ENCODE results near the gene GLYATL3. TPM values are rescaled to one million over a fixed set of nuclear protein-coding genes. Genes with fewer than 3 reads are reported as not detected.

GLYATL3 gene
- total and polyA plus RNA-seq, 7 experiments from 2014 or later, result not detected

DNA sequence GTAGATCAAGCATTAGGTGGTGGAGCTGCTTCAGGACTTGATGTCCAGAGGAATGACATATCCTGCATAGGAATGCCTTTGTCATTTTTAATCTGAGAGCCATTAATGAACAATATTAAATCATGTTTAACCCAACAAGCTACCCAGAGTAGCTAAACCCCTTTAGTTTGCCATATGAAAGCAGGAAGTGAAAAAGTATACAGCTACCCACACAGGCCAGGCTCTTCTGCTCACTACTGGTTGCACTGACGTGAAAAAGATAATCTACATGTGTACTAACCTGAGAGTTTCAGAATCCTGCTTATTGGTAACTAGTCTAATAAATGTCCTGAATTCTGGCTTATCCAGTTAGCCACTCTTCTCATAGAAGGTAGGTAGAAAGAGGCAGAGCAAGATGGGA lies 19.9 kb downstream of the GLYATL3 start:
- intact Hi-C loops (cut with micrococcal nuclease), result no loop called here
- Mint-ChIP-seq H3K4me3 (no peak overlapping the region), H3K27me3 (peaks cover 0 to 16% (median 4%) of the 10 kb centered on the region in 5 donors), H3K27ac (no peak overlapping the region), H3K9me3 (no peaks in the 10 kb centered on the region), H3K4me1 (no peaks in the 10 kb centered on the region), H3K36me3 (no peaks in the 10 kb centered on the region)
- Histone ChIP-seq H3K4me3 (ENCODE audit: low read length) (no peak overlapping the region), H3K27ac (ENCODE audit: low read depth, low read length) (no peak overlapping the region), H3K4me1 (ENCODE audit: control insufficient read depth in 2 of 2, insufficient read depth in 2 of 2, low read length in 2 of 2) (no peaks in the 10 kb centered on the region), H3K36me3 (ENCODE audit: control insufficient read depth in 2 of 3, insufficient read depth in 3 of 3, low read length in 3 of 3) (no peaks in the 10 kb centered on the region), H3K27me3 (ENCODE audit: control insufficient read depth in 2 of 2, insufficient read depth in 2 of 2, low read length in 2 of 2) (no peaks in the 10 kb centered on the region), H3K9me3 (ENCODE audit: control insufficient read depth in 2 of 3, low read length in 3 of 3) (no peaks in the 10 kb centered on the region)
- CTCF ChIA-PET, result no interaction called here
- DNase-seq (no peak), ATAC-seq (no peak)
- POLR2A ChIA-PET, result no interaction called here

DNA sequence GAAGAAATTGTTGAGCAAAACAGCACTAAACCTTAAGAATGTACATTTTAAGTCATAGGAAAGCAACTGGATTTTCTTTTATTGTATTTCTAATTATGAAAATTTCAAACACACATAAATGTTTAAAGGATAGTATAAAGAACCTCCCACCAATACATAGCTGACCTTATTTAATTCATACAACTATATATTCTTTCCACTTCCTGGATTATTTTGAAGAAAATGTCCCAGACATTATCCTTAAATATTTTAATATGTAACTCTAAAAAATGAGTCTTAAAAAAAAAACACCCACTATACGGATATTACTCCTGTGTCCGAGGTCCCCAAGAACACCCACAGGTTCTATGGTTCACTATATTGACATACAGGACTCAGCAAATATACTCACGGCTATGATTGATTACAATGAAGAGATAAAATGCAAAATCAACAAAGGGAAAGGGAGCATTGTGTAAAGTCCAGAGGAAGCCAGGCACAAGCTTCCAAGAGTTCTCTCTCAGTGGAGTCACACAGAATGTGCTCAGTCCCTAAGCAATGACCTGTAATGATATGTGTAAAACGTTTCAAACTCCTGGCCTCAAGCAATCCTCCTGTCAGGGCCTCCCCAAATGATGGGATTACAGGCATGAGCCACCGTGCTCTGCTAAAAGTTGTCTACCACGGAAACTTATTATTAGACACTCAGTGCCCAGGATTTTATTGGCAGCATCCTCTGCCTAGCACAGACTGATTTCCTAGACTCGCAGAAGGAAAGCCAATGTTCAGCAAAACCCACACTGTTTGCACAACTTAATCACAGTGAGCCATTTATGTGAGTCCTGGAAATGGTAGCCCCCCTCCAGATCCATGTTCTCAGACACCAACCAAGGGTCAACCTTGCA lies 23.2 kb downstream of the GLYATL3 start:
- H3K27me3 ChIP-seq (ENCODE audit: control insufficient read depth in 2 of 2, insufficient read depth in 2 of 2, low read length in 2 of 2), result no peaks in the 10 kb centered on the region
- H3K4me3 Mint-ChIP-seq, result no peak overlapping the region
- no peak overlapping the region for H3K4me3 ChIP-seq (ENCODE audit: low read length)
- H3K36me3 Mint-ChIP-seq, result no peaks in the 10 kb centered on the region
- no peak for DNase-seq
- no peak for ATAC-seq
- intact Hi-C loops (cut with micrococcal nuclease), result no loop called here
- H3K27me3 Mint-ChIP-seq, result peaks cover 0 to 10% (median 0%) of the 10 kb centered on the region in 5 donors
- no peak overlapping the region for H3K27ac Mint-ChIP-seq
- no peaks in the 10 kb centered on the region for H3K9me3 ChIP-seq (ENCODE audit: control insufficient read depth in 2 of 3, low read length in 3 of 3)
- H3K36me3 ChIP-seq (ENCODE audit: control insufficient read depth in 2 of 3, insufficient read depth in 3 of 3, low read length in 3 of 3), result no peaks in the 10 kb centered on the region
- H3K9me3 Mint-ChIP-seq, result no peaks in the 10 kb centered on the region
- ChIA-PET POLR2A (no interaction called here), CTCF (no interaction called here)
- no peaks in the 10 kb centered on the region for H3K4me1 Mint-ChIP-seq
- no peaks in the 10 kb centered on the region for H3K4me1 ChIP-seq (ENCODE audit: control insufficient read depth in 2 of 2, insufficient read depth in 2 of 2, low read length in 2 of 2)
- no peak overlapping the region for H3K27ac ChIP-seq (ENCODE audit: low read depth, low read length)

DNA sequence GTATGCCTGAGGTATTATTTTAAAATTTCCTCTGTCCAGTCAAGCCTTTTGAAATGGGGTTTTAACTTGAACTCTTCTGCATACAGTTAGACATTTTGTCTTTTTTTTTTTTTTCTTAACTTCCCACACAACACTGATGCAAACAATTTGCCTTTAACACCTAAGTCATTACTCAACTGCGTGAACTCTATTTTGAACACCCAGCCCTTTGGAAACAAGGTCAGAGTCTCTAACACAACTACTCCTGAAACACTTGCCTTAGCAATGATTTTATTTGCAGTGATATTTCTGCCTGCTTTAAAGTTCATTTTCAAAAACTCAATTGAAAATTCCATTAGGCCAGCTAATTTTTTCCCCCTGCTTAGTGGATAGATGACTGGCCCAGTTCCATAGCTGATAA lies 24.2 kb downstream of the GLYATL3 start:
- no peaks in the 10 kb centered on the region for H3K36me3 ChIP-seq (ENCODE audit: control insufficient read depth in 2 of 3, insufficient read depth in 3 of 3, low read length in 3 of 3)
- intact Hi-C loops (cut with micrococcal nuclease), result no loop called here
- H3K4me3 ChIP-seq (ENCODE audit: low read length), result no peak overlapping the region
- no peaks in the 10 kb centered on the region for H3K27me3 ChIP-seq (ENCODE audit: control insufficient read depth in 2 of 2, insufficient read depth in 2 of 2, low read length in 2 of 2)
- H3K4me1 Mint-ChIP-seq, result no peaks in the 10 kb centered on the region
- CTCF ChIA-PET, result interaction anchor here (1.2 kb wide), 1 partner anchor 9 kb away, joined by 4 read pairs; no protein-coding TSS in a partner anchor
- H3K27me3 Mint-ChIP-seq, result peaks cover 0 to 13% (median 4%) of the 10 kb centered on the region in 5 donors
- no peak for ATAC-seq
- no peak for DNase-seq
- no peak overlapping the region for H3K27ac Mint-ChIP-seq
- no peaks in the 10 kb centered on the region for H3K36me3 Mint-ChIP-seq
- H3K4me1 ChIP-seq (ENCODE audit: control insufficient read depth in 2 of 2, insufficient read depth in 2 of 2, low read length in 2 of 2), result no peaks in the 10 kb centered on the region
- H3K27ac ChIP-seq (ENCODE audit: low read depth, low read length), result no peak overlapping the region
- no peak overlapping the region for H3K4me3 Mint-ChIP-seq
- H3K9me3 Mint-ChIP-seq, result no peaks in the 10 kb centered on the region
- no peaks in the 10 kb centered on the region for H3K9me3 ChIP-seq (ENCODE audit: control insufficient read depth in 2 of 3, low read length in 3 of 3)
- POLR2A ChIA-PET, result no interaction called here

DNA sequence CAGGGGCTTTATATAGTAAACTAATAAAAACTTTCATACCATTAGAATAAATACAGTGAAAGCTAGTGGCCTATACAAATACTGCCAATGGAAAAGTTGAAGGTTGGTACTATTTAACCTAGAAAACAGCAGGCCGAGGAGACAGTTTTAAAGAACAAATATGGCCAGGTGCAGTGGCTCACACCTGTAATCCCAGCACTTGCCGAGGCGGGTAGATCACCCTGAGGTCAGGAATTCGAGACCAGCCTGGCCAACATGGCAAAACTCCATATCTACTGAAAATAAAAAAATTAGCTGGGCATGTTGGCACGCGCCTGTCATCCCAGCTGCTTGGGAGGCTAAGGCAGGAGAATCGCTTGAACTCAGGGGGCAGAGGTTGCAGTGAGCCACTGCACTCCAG lies 24.8 kb downstream of the GLYATL3 start:
- Histone ChIP-seq H3K4me3 (ENCODE audit: low read length) (no peak overlapping the region), H3K4me1 (ENCODE audit: control insufficient read depth in 2 of 2, insufficient read depth in 2 of 2, low read length in 2 of 2) (no peaks in the 10 kb centered on the region), H3K9me3 (ENCODE audit: control insufficient read depth in 2 of 3, low read length in 3 of 3) (no peaks in the 10 kb centered on the region), H3K36me3 (ENCODE audit: control insufficient read depth in 2 of 3, insufficient read depth in 3 of 3, low read length in 3 of 3) (no peaks in the 10 kb centered on the region), H3K27me3 (ENCODE audit: control insufficient read depth in 2 of 2, insufficient read depth in 2 of 2, low read length in 2 of 2) (no peaks in the 10 kb centered on the region), H3K27ac (ENCODE audit: low read depth, low read length) (no peak overlapping the region)
- Mint-ChIP-seq H3K4me3 (no peak overlapping the region), H3K4me1 (no peaks in the 10 kb centered on the region), H3K36me3 (no peaks in the 10 kb centered on the region), H3K9me3 (no peaks in the 10 kb centered on the region), H3K27ac (no peak overlapping the region), H3K27me3 (peaks cover 0 to 19% (median 8%) of the 10 kb centered on the region in 5 donors)
- no peak for ATAC-seq
- intact Hi-C loops (cut with micrococcal nuclease), result no loop called here
- ChIA-PET POLR2A (no interaction called here), CTCF (interaction anchor here (1.2 kb wide), 1 partner anchor 9 kb away, joined by 4 read pairs; no protein-coding TSS in a partner anchor)
- no peak for DNase-seq

DNA sequence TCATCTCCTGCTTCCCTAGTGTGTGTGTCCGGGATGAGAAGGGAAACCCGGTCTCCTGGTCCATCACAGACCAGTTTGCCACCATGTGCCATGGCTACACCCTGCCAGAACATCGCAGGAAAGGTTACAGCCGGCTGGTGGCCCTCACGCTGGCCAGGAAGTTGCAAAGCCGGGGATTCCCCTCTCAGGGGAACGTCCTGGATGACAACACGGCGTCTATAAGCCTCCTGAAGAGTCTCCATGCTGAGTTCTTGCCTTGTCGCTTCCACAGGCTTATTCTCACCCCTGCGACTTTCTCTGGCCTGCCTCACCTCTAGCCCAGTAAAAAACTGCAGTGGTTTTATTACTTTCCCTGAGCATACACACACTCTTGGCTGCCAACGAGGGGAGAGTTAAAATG lies 26.9 kb downstream of the GLYATL3 start:
- no peak for ATAC-seq
- H3K4me1 ChIP-seq (ENCODE audit: control insufficient read depth in 2 of 2, insufficient read depth in 2 of 2, low read length in 2 of 2), result no peaks in the 10 kb centered on the region
- no peak overlapping the region for H3K4me3 ChIP-seq (ENCODE audit: low read length)
- no peaks in the 10 kb centered on the region for H3K9me3 ChIP-seq (ENCODE audit: control insufficient read depth in 2 of 3, low read length in 3 of 3)
- no peaks in the 10 kb centered on the region for H3K36me3 ChIP-seq (ENCODE audit: control insufficient read depth in 2 of 3, insufficient read depth in 3 of 3, low read length in 3 of 3)
- CTCF ChIA-PET, result interaction anchor here (0.5 kb wide), 1 partner anchor 43 kb away, joined by 3 read pairs; no protein-coding TSS in a partner anchor
- no peak for DNase-seq
- Mint-ChIP-seq H3K9me3 (no peaks in the 10 kb centered on the region), H3K36me3 (no peaks in the 10 kb centered on the region), H3K4me1 (no peaks in the 10 kb centered on the region), H3K27ac (no peak overlapping the region), H3K27me3 (peaks cover 8 to 16% (median 13%) of the 10 kb centered on the region in 5 donors), H3K4me3 (no peak overlapping the region)
- no peaks in the 10 kb centered on the region for H3K27me3 ChIP-seq (ENCODE audit: control insufficient read depth in 2 of 2, insufficient read depth in 2 of 2, low read length in 2 of 2)
- H3K27ac ChIP-seq (ENCODE audit: low read depth, low read length), result no peak overlapping the region
- POLR2A ChIA-PET, result no interaction called here
- intact Hi-C loops (cut with micrococcal nuclease), result no loop called here

DNA sequence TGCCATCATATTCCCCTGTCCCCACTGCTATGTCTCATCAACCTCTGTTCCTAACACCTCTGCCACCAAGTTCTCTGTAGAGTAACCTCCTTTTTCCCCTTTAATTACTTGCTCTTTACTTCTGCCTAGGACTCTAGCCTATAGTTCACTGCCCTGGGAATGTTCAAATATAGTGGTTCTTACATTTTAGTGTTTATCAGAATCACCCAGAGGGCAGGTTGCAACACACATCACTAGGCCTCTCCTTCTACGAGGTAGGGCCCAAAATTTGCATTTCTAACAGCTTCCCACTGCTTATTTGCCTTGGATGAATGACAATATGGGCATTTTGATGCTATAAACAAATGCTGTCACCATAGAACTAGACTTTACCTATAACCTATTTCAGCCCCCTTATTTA lies 27.6 kb downstream of the GLYATL3 start:
- no peaks in the 10 kb centered on the region for H3K4me1 ChIP-seq (ENCODE audit: control insufficient read depth in 2 of 2, insufficient read depth in 2 of 2, low read length in 2 of 2)
- H3K27me3 ChIP-seq (ENCODE audit: control insufficient read depth in 2 of 2, insufficient read depth in 2 of 2, low read length in 2 of 2), result no peaks in the 10 kb centered on the region
- ATAC-seq (no peak), DNase-seq (no peak)
- Mint-ChIP-seq H3K4me3 (no peak overlapping the region), H3K4me1 (peaks cover 0 to 4% (median 0%) of the 10 kb centered on the region in 7 donors), H3K27me3 (peaks cover 14 to 21% (median 16%) of the 10 kb centered on the region in 5 donors), H3K9me3 (no peaks in the 10 kb centered on the region), H3K36me3 (no peaks in the 10 kb centered on the region), H3K27ac (no peak overlapping the region)
- intact Hi-C loops (cut with micrococcal nuclease), result no loop called here
- no peaks in the 10 kb centered on the region for H3K9me3 ChIP-seq (ENCODE audit: control insufficient read depth in 2 of 3, low read length in 3 of 3)
- H3K27ac ChIP-seq (ENCODE audit: low read depth, low read length), result no peak overlapping the region
- no peak overlapping the region for H3K4me3 ChIP-seq (ENCODE audit: low read length)
- H3K36me3 ChIP-seq (ENCODE audit: control insufficient read depth in 2 of 3, insufficient read depth in 3 of 3, low read length in 3 of 3), result no peaks in the 10 kb centered on the region
- ChIA-PET POLR2A (no interaction called here), CTCF (no interaction called here)

DNA sequence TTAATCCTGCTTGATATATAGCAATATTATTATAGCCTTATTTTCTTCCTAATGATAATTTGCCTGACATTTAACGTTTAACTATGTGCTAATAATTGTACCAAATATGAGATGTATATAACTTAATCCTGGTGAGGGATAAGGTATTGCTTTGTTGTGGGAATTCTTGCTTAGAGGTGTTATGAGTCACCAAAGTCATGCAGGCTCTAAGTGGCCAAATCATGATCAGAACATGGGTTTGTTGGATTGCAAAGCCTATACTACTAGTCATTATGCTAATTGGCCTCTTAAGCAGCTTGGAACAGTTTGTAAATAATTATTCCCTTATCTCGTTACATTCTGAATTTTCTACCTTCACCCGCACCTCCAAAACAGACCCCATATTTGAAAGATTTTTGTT lies 28.8 kb downstream of the GLYATL3 start:
- Histone ChIP-seq H3K27ac (ENCODE audit: low read depth, low read length) (no peak overlapping the region), H3K27me3 (ENCODE audit: control insufficient read depth in 2 of 2, insufficient read depth in 2 of 2, low read length in 2 of 2) (no peaks in the 10 kb centered on the region), H3K4me3 (ENCODE audit: low read length) (no peak overlapping the region), H3K4me1 (ENCODE audit: control insufficient read depth in 2 of 2, insufficient read depth in 2 of 2, low read length in 2 of 2) (no peaks in the 10 kb centered on the region), H3K36me3 (ENCODE audit: control insufficient read depth in 2 of 3, insufficient read depth in 3 of 3, low read length in 3 of 3) (no peaks in the 10 kb centered on the region), H3K9me3 (ENCODE audit: control insufficient read depth in 2 of 3, low read length in 3 of 3) (no peaks in the 10 kb centered on the region)
- CTCF ChIA-PET, result no interaction called here
- no peaks in the 10 kb centered on the region for H3K36me3 Mint-ChIP-seq
- H3K27me3 Mint-ChIP-seq, result peaks cover 16 to 22% (median 17%) of the 10 kb centered on the region in 5 donors
- DNase-seq (no peak), ATAC-seq (no peak)
- H3K9me3 Mint-ChIP-seq, result no peaks in the 10 kb centered on the region
- H3K27ac Mint-ChIP-seq, result no peak overlapping the region
- intact Hi-C loops (cut with micrococcal nuclease), result no loop called here
- POLR2A ChIA-PET, result no interaction called here
- H3K4me3 Mint-ChIP-seq, result no peak overlapping the region
- H3K4me1 Mint-ChIP-seq, result peaks cover 0 to 5% (median 0%) of the 10 kb centered on the region in 7 donors
